ENCODE data around the gene CEP89.

DNA sequence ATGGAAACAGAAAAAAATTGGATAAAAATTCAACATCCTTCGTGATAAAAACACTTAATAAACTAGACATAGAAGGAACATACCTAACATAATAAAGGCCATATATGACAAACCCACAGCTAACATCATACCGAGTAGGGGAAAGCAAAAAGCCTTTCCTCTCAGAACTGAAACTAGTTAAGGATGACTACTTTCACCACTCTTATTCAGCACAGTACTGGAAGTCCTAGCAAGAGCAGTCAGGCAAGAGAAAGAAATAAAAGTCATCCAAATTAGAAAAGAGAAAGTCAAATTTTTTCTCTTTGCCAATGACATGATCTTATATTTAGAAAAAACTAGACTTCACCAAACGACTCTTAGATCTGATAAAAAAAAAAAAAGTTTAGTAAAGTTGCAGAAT is 76.4 kb downstream of the CEP89 start:
- TF ChIP-seq, protein P1, sequence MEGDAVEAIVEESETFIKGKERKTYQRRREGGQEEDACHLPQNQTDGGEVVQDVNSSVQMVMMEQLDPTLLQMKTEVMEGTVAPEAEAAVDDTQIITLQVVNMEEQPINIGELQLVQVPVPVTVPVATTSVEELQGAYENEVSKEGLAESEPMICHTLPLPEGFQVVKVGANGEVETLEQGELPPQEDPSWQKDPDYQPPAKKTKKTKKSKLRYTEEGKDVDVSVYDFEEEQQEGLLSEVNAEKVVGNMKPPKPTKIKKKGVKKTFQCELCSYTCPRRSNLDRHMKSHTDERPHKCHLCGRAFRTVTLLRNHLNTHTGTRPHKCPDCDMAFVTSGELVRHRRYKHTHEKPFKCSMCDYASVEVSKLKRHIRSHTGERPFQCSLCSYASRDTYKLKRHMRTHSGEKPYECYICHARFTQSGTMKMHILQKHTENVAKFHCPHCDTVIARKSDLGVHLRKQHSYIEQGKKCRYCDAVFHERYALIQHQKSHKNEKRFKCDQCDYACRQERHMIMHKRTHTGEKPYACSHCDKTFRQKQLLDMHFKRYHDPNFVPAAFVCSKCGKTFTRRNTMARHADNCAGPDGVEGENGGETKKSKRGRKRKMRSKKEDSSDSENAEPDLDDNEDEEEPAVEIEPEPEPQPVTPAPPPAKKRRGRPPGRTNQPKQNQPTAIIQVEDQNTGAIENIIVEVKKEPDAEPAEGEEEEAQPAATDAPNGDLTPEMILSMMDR (IDR thresholded peaks at IDR 0.05), result no peak
- no peak for TF ChIP-seq POLR2AphosphoS5 (IDR thresholded peaks at IDR 0.05)
- no peak for TF ChIP-seq POLR2A (IDR thresholded peaks at IDR 0.05)
- TF ChIP-seq EP300 (IDR thresholded peaks at IDR 0.05), result no peak
